HepG2 (cell line): ENCODE data around the gene JAK2. TPM values are rescaled to one million over a fixed set of nuclear protein-coding genes. Genes with fewer than 3 reads are reported as not detected.

Source experiments
- NR2F1 ChIP-seq, 2 experiments: fragments of 450-650 bp in 1 of 2; formaldehyde crosslinking in 1 of 2; IDR thresholded peaks; 2 replicates each; pipeline versions ENCODE4 v1.5.0 to v1.6.1; 2016 to 2020; ENCODE audit warnings: mild to moderate bottlenecking in 1 of 2, missing compliant biosample characterization in 1 of 2, missing genetic modification reagents in 1 of 2, moderate library complexity in 1 of 2
- PHF21A ChIP-seq: sonication (generic); formaldehyde crosslinking; IDR thresholded peaks from 2 replicates; pipeline ENCODE4 v1.5.0; 2020; ENCODE audit warnings: mild to moderate bottlenecking, missing genetic modification reagents
- SRSF1 ChIP-seq: fragments of 200-400 bp; formaldehyde crosslinking; optimal IDR thresholded peaks from 2 replicates; pipeline ENCODE3; 2017; ENCODE audit warnings: mild to moderate bottlenecking, low read depth, low read length, moderate library complexity
- TAF15 ChIP-seq: fragments of 200-400 bp; formaldehyde crosslinking; IDR thresholded peaks from one replicate; pipeline ENCODE4 v1.6.1; 2018; ENCODE audit warnings: mild to moderate bottlenecking, low read depth, low read length; ENCODE audit not compliant: poor library complexity, severe bottlenecking
- ZBTB40 ChIP-seq, 2 experiments: fragments of 450-650 bp in 1 of 2; sonication (generic) in 1 of 2; formaldehyde crosslinking in 1 of 2; IDR thresholded peaks; 2 replicates each; pipeline versions ENCODE4 v1.6.1 to v1.8.0; 2016 to 2022; ENCODE audit warnings: antibody characterized with exemption in 1 of 2, mild to moderate bottlenecking in 1 of 2, missing genetic modification reagents in 1 of 2
- ZNF687 ChIP-seq: sonication (generic); formaldehyde crosslinking; IDR thresholded peaks from 2 replicates; pipeline ENCODE4 v1.5.1; 2020; ENCODE audit warnings: mild to moderate bottlenecking, missing genetic modification reagents, moderate library complexity
- ZNF776 ChIP-seq: sonication (generic); formaldehyde crosslinking; IDR thresholded peaks from 2 replicates; pipeline ENCODE4 v1.4.0; 2020; ENCODE audit warnings: mild to moderate bottlenecking, missing genetic modification reagents
- polyA plus RNA-seq, 8 experiments: library from polyadenylated mRNA; depleted of rRNA in 3 of 8; stranded (reverse) in 7 of 8; unstranded in 1 of 8; fragments of >200 nt; fragmentation: Illumina TruSeq in 4 of 8; extraction: Trizol in 4 of 8; gene quantifications; 2 replicates each; pipeline versions ENCODE4 v1.2.1 to v1.2.3, GENCODE V29; 2011 to 2016; ENCODE audit warnings: low read depth in 4 of 8, missing spikeins in 1 of 8, mixed read lengths in 1 of 8; ENCODE audit not compliant: insufficient read depth in 1 of 8
- total RNA-seq, 5 experiments: library from RNA; depleted of rRNA; stranded (reverse); fragments of >200 nt; fragmentation: Illumina TruSeq; extraction: Trizol; gene quantifications; 2 replicates each; pipeline ENCODE4 v1.2.3, GENCODE V29; 2016; ENCODE audit warnings: low read depth in 1 of 5
- TF ChIP-seq, protein P1 (sequence below): sonication (generic); formaldehyde crosslinking; IDR thresholded peaks from 2 replicates; pipeline ENCODE4 v1.8.0; 2022; ENCODE audit warnings: missing genetic modification reagents, mild to moderate bottlenecking, inconsistent platforms, borderline replicate concordance
- TF ChIP-seq, protein P2 (sequence below): IDR thresholded peaks from 2 replicates; pipeline ENCODE4 v1.6.1; 2016; ENCODE audit warnings: low read depth, control low read depth

JAK2 gene
- total and polyA plus RNA-seq, 2 of the 13 experiments (the other 11 are each of a cell fraction or from before 2014, with no cell fraction given), result 1.1 to 4.1 TPM

- TF ChIP-seq, protein P1, sequence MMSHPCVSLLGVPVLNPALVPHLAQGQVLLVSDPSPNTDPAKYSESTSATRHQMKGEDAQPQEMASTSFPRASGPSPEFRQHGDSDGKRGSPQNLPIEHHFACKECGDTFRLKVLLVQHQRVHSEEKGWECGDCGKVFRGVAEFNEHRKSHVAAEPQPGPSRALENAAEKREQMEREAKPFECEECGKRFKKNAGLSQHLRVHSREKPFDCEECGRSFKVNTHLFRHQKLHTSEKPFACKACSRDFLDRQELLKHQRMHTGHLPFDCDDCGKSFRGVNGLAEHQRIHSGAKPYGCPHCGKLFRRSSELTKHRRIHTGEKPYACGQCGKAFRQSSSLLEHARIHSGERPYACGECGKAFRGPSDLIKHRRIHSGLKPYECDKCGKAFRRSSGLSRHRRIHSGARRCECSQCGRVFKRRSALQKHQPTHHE (CRISPR knock-in tag), result peak; percentile 68; the same call in 1 of the 2 replicates
- TF ChIP-seq ZNF687, result 0 out of 2 replicates have a peak, but pooled peaks have one; percentile 3
- 0 out of 2 replicates have a peak, but pooled peaks have one; percentile 21 for TF ChIP-seq ZNF776
- no peak for TF ChIP-seq ZBTB40 (IDR thresholded peaks at IDR 0.05)
- peak; percentile 12; the same call in 1 of the 2 replicates for TF ChIP-seq ZBTB40 (CRISPR knock-in tag; IDR thresholded peaks at IDR 0.05)
- TF ChIP-seq TAF15, result peak; percentile 72
- TF ChIP-seq NR2F1 (CRISPR knock-in tag; IDR thresholded peaks at IDR 0.05), result 0 out of 4 replicates have a peak, but pooled peaks of 1 of the 2 experiments have one; percentile 2
- TF ChIP-seq PHF21A (CRISPR knock-in tag), result peak; percentile 17; the same call in 1 of the 2 replicates
- TF ChIP-seq, protein P2, sequence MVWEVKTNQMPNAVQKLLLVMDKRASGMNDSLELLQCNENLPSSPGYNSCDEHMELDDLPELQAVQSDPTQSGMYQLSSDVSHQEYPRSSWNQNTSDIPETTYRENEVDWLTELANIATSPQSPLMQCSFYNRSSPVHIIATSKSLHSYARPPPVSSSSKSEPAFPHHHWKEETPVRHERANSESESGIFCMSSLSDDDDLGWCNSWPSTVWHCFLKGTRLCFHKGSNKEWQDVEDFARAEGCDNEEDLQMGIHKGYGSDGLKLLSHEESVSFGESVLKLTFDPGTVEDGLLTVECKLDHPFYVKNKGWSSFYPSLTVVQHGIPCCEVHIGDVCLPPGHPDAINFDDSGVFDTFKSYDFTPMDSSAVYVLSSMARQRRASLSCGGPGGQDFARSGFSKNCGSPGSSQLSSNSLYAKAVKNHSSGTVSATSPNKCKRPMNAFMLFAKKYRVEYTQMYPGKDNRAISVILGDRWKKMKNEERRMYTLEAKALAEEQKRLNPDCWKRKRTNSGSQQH, result peak; percentile 4; the same call in 1 of the 2 replicates
- TF ChIP-seq SRSF1, result peak; percentile 47
Measured at GRCh38 chr9:4985386-4986266, 554 bp downstream of the JAK2 start (continued).
